ENCODE results near the gene HERPUD1.
"Not testable (repeated sequence)": the region's sequence is repeated elsewhere in the genome, so short reads cannot be mapped to it uniquely, and the experiment has no call there.

HERPUD1 gene

DNA sequence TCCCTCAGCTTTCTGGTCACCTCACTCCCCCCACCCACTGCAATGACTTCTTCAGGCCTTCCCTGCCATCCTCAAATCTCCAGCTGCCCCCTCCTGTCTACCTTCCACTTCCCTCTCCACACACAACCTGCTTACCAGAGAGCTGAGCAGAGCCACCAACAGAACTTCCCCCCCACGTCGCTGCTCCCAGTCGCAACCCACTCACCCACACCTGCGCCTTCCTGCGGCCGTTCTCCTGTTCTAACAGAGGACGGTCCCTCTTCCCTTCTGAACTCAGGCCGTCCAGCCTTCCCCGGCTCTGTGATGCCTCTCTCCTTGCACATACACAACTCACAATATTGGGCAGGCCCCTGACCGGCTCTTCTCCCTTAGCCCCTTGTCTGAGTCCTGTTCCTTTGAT lies 43.8 kb downstream of the HERPUD1 start:
- in situ Hi-C loops (cut with HindIII; ENCODE audit: low sequenced_read_pairs): no loop called here

DNA sequence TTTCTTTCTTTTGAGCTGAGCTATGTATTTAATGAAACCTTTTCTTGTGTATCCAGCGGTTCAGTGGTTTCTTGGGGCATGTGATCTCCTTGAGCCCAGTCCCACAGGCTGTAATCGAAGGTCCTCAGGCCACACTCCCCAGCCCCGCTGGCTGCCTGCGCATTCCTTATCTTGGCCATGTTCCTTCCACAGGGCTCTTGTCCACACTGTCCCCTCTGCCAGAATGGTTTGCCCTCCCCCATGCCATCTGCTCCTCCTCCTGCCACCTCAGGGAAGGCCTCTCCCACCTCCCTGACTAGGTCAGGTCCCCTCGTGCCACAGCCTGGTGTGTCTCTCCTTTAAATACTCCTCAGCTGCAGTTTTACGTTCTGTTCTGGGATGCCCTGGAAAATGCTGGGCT lies 45.3 kb downstream of the HERPUD1 start:
- in situ Hi-C loops (cut with HindIII; ENCODE audit: low sequenced_read_pairs): no loop called here

- in situ Hi-C loops (cut with HindIII; ENCODE audit: low sequenced_read_pairs): no loop called here
Measured at GRCh38 chr16:56977823-56978430, 46.0 kb downstream of the HERPUD1 start.

GRCh38 chr16:56980201-56980535 lies 48.2 kb downstream of the HERPUD1 start:
- in situ Hi-C loops (cut with HindIII; ENCODE audit: low sequenced_read_pairs): no loop called here

GRCh38 chr16:56980792-56981724 lies 49.1 kb downstream of the HERPUD1 start:
- in situ Hi-C loops (cut with HindIII; ENCODE audit: low sequenced_read_pairs): no loop called here

DNA sequence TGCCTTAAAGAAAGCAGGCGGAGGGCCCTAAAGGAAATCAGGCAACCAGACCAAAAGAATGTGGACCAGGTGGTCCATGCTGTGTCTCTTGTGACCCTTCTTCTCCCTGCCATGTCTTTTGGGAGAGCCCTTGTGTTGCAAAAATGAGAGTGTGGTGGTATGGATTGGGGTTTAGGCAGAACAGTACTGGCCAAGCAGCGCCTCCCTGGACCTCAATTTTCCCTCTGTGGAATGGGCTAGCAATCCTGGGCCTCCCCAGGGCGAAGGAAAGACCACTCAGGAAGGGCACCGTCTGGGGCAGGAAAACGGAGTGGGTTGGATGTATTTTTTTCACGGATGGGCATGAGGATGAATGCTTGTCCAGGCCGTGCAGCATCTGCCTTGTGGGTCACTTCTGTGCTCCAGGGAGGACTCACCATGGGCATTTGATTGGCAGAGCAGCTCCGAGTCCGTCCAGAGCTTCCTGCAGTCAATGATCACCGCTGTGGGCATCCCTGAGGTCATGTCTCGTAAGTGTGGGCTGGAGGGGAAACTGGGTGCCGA lies 49.9 kb downstream of the HERPUD1 start:
- in situ Hi-C loops (cut with HindIII; ENCODE audit: low sequenced_read_pairs): no loop called here

DNA sequence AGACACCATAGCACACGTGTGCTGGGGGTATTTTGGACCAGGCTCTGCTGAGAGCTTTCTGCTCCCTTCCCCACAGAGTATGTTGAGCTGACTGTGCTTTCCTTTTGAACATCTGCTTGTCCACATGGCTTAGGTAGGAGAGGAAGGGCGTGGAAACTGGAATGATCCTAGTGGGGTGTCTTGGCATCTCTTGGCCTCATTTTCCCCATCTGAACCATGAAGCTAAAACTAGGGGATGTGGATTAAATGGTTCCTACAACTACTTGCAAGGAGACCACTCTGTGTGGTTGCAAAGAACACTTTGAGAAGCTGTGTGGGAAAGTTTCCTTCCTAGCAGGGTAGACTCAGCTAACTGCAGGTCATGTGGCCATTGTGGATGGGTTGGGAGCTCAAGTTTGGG lies 50.8 kb downstream of the HERPUD1 start:
- in situ Hi-C loops (cut with HindIII; ENCODE audit: low sequenced_read_pairs): no loop called here

GRCh38 chr16:56983211-56983751 lies 51.3 kb downstream of the HERPUD1 start:
- in situ Hi-C loops (cut with HindIII; ENCODE audit: low sequenced_read_pairs): no loop called here

DNA sequence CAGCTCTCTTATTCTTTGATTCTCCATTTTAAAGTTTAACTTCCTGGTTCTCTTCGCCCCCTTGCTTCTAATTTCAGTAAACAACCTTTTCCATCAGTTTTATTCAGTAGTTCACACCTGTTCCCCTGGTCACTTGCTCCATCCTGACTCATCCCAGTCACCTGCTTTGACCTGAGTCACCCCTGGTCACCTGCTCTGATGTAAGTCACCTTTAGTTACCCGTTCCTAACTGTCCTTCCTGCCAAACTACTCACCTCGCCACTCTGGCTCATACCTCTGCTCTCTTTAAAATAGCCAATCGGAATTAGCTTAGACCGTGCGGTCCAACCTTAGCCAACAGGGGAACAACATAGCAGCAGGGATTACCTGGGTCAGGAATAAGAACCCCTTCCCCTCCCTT lies 52.7 kb downstream of the HERPUD1 start:
- in situ Hi-C loops (cut with HindIII; ENCODE audit: low sequenced_read_pairs): no loop called here

DNA sequence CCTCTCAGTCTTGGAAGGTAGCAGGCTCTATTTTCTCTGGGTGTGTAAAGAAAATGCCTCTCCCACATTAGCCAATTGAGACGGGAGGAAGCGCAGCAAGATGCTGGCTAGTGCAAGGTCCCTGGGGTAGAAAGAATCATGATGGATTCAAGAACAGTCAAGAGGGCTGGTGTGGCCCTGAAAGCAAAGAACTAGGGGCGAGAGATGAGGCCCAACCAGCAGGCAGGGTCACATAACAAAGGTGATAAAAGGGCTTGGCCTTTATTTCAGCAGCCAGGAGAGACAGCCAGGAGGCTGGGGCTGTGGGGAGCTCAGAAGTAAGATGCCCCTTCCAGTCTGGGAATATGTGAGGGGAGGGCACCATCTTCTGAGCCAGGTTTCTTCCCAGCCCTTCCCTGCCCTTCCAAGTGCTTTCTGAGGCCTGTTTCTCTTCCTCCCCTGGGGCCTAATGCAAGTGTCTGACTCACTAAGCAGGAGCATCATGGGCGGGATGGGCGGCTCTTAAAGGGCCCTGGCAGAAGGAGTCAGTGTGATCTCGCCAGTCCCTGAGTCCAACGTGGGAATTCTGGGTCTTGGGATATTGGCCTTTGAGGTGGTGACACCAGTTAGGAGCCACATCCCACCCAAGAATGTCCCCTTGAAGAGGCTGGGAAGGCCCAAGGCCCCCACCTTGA lies 53.5 kb downstream of the HERPUD1 start:
- in situ Hi-C loops (cut with HindIII; ENCODE audit: low sequenced_read_pairs): no loop called here

GRCh38 chr16:56985962-56986360 lies 54.0 kb downstream of the HERPUD1 start:
- in situ Hi-C loops (cut with HindIII; ENCODE audit: low sequenced_read_pairs): no loop called here

DNA sequence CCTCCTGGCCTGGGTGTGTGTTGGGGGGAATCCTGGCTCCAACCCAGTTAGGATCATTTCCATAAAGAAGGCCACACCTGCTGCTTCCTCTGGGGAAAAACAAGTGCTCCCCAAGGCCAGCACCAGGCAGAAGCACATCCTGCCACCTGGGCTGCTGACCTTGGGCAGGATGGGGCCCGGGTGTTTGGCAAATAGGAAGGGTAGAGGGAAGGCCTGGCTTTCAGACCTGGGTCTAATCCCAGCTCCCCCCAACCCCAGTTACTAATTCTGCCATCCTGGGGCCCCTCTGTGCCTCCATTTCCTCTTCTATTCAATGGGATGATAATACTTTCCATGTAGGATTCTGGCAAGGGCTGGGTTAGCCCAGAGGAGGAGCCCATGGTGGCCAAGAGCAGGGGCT lies 54.4 kb downstream of the HERPUD1 start:
- in situ Hi-C loops (cut with HindIII; ENCODE audit: low sequenced_read_pairs): no loop called here

DNA sequence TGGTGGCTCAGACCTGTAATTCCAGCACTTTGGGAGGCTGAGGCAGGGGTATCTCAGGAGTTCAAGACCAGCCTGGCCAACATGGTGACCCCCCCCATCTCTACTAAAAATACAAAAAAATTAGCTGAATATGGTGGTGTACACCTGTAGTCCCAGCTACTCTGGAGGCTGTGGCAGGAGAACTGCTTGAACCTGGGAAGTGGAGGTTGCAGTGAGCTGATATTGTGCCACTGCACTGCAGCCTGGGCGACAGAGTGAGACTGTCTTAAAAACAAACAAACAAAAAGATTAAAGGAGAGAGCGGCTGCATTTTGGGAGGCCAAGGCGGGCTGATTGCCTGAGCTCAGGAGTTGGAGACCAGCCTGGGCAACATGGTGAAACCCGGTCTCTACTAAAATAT lies 55.0 kb downstream of the HERPUD1 start:
- in situ Hi-C loops (cut with HindIII; ENCODE audit: low sequenced_read_pairs): not testable (repeated sequence)

DNA sequence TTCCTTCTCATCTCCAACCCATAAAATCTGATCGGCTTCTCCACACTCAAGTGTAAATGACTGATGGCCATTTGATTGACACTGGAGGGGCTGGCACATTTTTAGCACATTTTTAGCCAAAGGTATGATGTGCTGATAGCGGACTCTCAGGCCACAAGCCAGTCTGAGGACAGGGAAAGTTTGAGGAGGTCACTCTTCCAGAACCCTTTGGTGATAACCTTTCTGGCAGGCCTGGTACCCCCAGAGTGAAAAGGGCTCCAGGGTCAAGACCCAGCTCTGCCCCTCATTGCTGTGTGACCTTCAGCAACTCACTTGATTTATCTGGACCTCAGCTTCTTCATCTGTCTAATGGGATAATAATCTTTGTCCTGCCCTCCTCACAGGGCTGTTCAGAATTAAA lies 55.8 kb downstream of the HERPUD1 start:
- in situ Hi-C loops (cut with HindIII; ENCODE audit: low sequenced_read_pairs): no loop called here

GRCh38 chr16:56988161-56988947 lies 56.4 kb downstream of the HERPUD1 start:
- in situ Hi-C loops (cut with HindIII; ENCODE audit: low sequenced_read_pairs): no loop called here

GRCh38 chr16:56988948-56989945 lies 57.3 kb downstream of the HERPUD1 start, which contains the start of gene NLRC5:
NLRC5 (plus strand) TSS chr16:56989557; CDS start chr16:57020713, 31,156 bp downstream.
- in situ Hi-C loops (cut with HindIII; ENCODE audit: low sequenced_read_pairs): no loop called here

- in situ Hi-C loops (cut with HindIII; ENCODE audit: low sequenced_read_pairs): no loop called here
Measured at GRCh38 chr16:56989988-56990387, 58.0 kb downstream of the HERPUD1 start.

DNA sequence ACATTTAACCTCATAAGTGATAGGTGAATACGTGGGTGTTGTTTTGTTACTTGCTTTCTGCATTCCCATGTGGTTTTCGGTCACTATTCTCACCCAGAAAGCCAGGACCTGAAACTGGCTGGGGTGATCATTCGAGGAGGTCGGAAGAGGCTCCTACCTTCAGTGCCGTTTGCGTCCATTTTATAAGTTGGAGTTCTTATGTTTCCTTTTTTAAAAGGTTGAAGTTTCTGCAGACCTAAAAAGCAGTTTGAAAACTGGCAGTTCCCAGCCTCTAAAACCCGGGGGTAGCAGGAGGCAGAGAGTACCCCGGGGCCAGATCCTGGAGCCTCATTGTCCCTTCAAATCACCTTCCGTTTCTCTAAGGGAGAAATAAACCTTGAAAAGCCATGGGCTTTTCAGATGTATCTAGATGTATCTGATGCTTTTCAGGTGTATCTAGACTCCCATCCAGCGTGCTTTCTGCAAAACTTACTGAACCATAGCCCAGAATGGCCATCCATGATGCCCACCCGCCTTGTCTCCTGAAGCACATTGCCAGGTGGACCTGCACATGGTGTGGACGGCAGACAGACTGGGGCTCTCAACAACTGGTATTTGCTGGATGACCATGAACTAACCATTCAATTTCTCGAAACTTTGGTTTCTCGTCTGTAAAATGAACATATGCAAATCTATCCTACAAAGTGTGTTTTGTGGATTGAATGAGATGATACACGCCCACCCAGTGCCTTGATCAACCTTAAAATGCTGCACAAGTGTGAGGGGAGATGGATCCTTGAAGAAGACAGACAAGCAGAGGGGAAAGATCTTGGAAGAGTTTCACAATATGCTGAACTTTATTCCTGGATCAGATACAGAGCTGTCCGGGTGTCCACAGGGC lies 58.7 kb downstream of the HERPUD1 start:
- in situ Hi-C loops (cut with HindIII; ENCODE audit: low sequenced_read_pairs): no loop called here

Measured in endothelial cell of hepatic sinusoid (primary cell).